Esophagus muscularis mucosa (tissue), 4 donors: ENCODE results near the gene BRI3BP. TPM values are rescaled to one million over a fixed set of nuclear protein-coding genes. Genes with fewer than 3 reads are reported as not detected.
"Not testable (repeated sequence)": the region's sequence is repeated elsewhere in the genome, so short reads cannot be mapped to it uniquely, and the experiment has no call there.

Experiments
- DNase-seq: peaks from one replicate; pipeline ENCODE4 v3.0.0-alpha.2; 2017; ENCODE audit errors: extremely low spot score
- H3K27ac ChIP-seq, 4 donors: fragments of 200-600 bp; sonication (generic); replicated peaks in 1 of 4; 1 replicate in 3 of 4; 2 replicates in 1 of 4; pipeline ENCODE4 v1.5.1; 2016 to 2019; ENCODE audit warnings: mild to moderate bottlenecking in 1 of 4
- H3K27me3 ChIP-seq, 4 donors: fragments of 200-600 bp; sonication (generic); one replicate each; pipeline versions ENCODE4 v1.5.1 to v1.6.0; 2016 to 2019
- H3K36me3 ChIP-seq, 4 donors: fragments of 200-600 bp; sonication (generic); one replicate each; pipeline ENCODE4 v1.5.1; 2016 to 2019
- H3K4me1 ChIP-seq, 4 donors: fragments of 200-600 bp; sonication (generic); one replicate each; pipeline ENCODE4 v1.5.1; 2016 to 2019
- H3K4me3 ChIP-seq, 4 donors: fragments of 200-600 bp; sonication (generic); 1 replicate in 2 of 4; 2 replicates in 2 of 4; pipeline ENCODE4 v1.5.1; 2016 to 2019; ENCODE audit warnings: mild to moderate bottlenecking in 4 of 4, moderate library complexity in 1 of 4
- H3K9me3 ChIP-seq, 4 donors: fragments of 200-600 bp; sonication (generic); 1 replicate in 3 of 4; 2 replicates in 1 of 4; pipeline ENCODE4 v1.5.1; 2016 to 2019
- CTCF ChIP-seq, 3 experiments: fragments of 200-600 bp in 2 of 3; fragments of 450-650 bp in 1 of 3; sonication (generic) in 2 of 3; IDR thresholded peaks; one replicate each; pipeline ENCODE4 v1.5.1; 2017 to 2019; ENCODE audit warnings: antibody characterized with exemption in 3 of 3, mild to moderate bottlenecking in 2 of 3, moderate library complexity in 1 of 3
- EP300 ChIP-seq: sonication (generic); formaldehyde crosslinking; IDR thresholded peaks from one replicate; pipeline ENCODE4 v1.6.1; 2017; ENCODE audit warnings: antibody characterized with exemption
- POLR2A ChIP-seq: fragments of 450-650 bp; IDR thresholded peaks from one replicate; pipeline ENCODE4 v1.6.1; 2017; ENCODE audit warnings: antibody characterized with exemption, moderate library complexity, mild to moderate bottlenecking, low read depth
- POLR2AphosphoS5 ChIP-seq, 2 donors: sonication (generic); formaldehyde crosslinking; IDR thresholded peaks; one replicate each; pipeline ENCODE4 v1.6.1; 2017; ENCODE audit warnings: antibody characterized with exemption in 2 of 2
- WGBS: methylation state at CpG from one replicate; pipeline ENCODE4 v1.1.5; 2018; 5-methylcytosine and 5-hydroxymethylcytosine counted together
- intact Hi-C: fragments of 100-400 bp; cut with DNase I; formaldehyde crosslinking; loops from one replicate; pipeline ENCODE4 v1.15.1; 2023
- total RNA-seq, 4 donors: library from RNA; depleted of rRNA; stranded (reverse); fragments of >200 nt; gene quantifications; one replicate each; pipeline versions ENCODE4 v1.1.0 to v1.2.1, GENCODE V29; 2016

BRI3BP gene
- total RNA-seq, 4 donors from 2014 or later, result 2.2 to 3.3 (median 2.5) TPM

- no peak overlapping the region for H3K27ac ChIP-seq
- TF ChIP-seq EP300, result no peak
- no peaks in the 10 kb centered on the region for H3K36me3 ChIP-seq
- no peaks in the 10 kb centered on the region for H3K27me3 ChIP-seq
- H3K9me3 ChIP-seq, result no peaks in the 10 kb centered on the region
- DNase-seq, result no peak
- no peak overlapping the region for H3K4me3 ChIP-seq
- no peaks in the 10 kb centered on the region for H3K4me1 ChIP-seq
- 85% methylated on average over 9 of the region's 9 CpGs for WGBS
- intact Hi-C loops, result no loop called here
Measured at GRCh38 chr12:125055591-125055990, 62.1 kb downstream of the BRI3BP start.

DNA sequence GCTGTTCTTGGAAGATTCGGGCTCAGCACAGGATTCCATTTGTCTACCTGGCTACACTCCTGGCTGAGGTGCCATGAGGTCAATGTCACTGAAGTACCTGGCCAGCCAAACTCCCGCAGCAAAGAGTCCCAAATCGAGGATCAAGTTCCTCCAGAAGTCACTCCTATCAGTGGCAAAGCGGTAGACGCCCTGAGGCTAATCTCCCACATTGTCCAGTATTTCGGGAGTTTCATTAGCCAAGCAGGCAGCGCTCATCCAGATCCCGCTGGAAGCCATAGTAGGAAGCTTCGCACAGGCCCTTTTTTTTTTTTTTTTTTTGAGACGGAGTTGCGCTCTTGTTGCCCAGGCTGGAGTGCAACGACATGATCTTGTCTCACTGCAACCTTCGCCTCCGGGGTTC lies 62.9 kb downstream of the BRI3BP start:
- no peaks in the 10 kb centered on the region for H3K4me1 ChIP-seq
- no peak overlapping the region for H3K4me3 ChIP-seq
- H3K9me3 ChIP-seq, result no peaks in the 10 kb centered on the region
- no peaks in the 10 kb centered on the region for H3K27me3 ChIP-seq
- TF ChIP-seq POLR2A, result no peak
- WGBS, result 87% methylated on average over 14 of the region's 14 CpGs
- intact Hi-C loops, result no loop called here
- no peak overlapping the region for H3K27ac ChIP-seq
- no peak for DNase-seq
- no peaks in the 10 kb centered on the region for H3K36me3 ChIP-seq

GRCh38 chr12:125057708-125058107 lies 64.3 kb downstream of the BRI3BP start:
- H3K9me3 ChIP-seq, result no peaks in the 10 kb centered on the region
- TF ChIP-seq EP300 (no peak), POLR2A (no peak), CTCF (IDR thresholded peaks at IDR 0.05) (no peak), POLR2AphosphoS5 (IDR thresholded peaks at IDR 0.05) (no peak)
- no peak overlapping the region for H3K4me3 ChIP-seq
- H3K4me1 ChIP-seq, result no peaks in the 10 kb centered on the region
- no peaks in the 10 kb centered on the region for H3K36me3 ChIP-seq
- no peak overlapping the region for H3K27ac ChIP-seq
- intact Hi-C loops, result no loop called here
- DNase-seq, result no peak
- 82% methylated on average over 5 of the region's 5 CpGs for WGBS
- no peaks in the 10 kb centered on the region for H3K27me3 ChIP-seq

- H3K9me3 ChIP-seq, result no peaks in the 10 kb centered on the region
- no peaks in the 10 kb centered on the region for H3K36me3 ChIP-seq
- peaks cover 6 to 19% (median 16%) of the 10 kb centered on the region in 4 donors for H3K4me1 ChIP-seq
- intact Hi-C loops, result loop anchor here (5.0 kb wide), 1 partner anchor 74 kb away; the partner anchor contains the start of gene DHX37
- no peak overlapping the region for H3K27ac ChIP-seq
- no peak for DNase-seq
- no peaks in the 10 kb centered on the region for H3K27me3 ChIP-seq
- no peak for TF ChIP-seq CTCF (IDR thresholded peaks at IDR 0.05)
- TF ChIP-seq EP300, result no peak
- WGBS, result 92% methylated on average over 3 of the region's 3 CpGs
- H3K4me3 ChIP-seq, result no peak overlapping the region
Measured at GRCh38 chr12:125061229-125061628, 67.8 kb downstream of the BRI3BP start.

DNA sequence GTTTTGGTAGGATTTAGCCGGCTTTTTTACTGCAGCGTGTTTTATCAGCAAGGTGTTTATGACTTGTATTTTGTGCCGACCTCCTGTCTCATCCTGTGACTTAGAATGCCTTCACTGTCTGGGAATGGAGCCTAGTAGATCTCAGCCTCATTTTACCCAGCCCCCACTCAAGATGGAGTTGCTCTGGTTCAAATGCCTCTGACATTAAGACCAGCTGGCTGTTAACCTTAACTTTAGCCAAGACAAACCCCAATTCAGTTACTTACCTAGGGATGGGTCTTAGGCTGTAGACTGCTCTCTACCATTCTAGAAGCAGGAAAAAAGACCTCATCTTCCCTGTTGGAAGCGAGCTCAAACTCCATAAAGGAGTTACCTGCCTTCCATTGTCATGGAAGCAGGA lies 70.1 kb downstream of the BRI3BP start:
- not testable (repeated sequence) for H3K27me3 ChIP-seq, DNase-seq, H3K36me3 ChIP-seq, H3K27ac ChIP-seq, H3K4me3 ChIP-seq, H3K9me3 ChIP-seq
- intact Hi-C loops, result loop anchor here (5.0 kb wide), 1 partner anchor 76 kb away; the partner anchor contains the start of gene DHX37
- WGBS, result 84% methylated on average over 4 of the region's 4 CpGs
- H3K4me1 ChIP-seq, result peaks cover 6 to 32% (median 28%) of the 10 kb centered on the region in 4 donors

DNA sequence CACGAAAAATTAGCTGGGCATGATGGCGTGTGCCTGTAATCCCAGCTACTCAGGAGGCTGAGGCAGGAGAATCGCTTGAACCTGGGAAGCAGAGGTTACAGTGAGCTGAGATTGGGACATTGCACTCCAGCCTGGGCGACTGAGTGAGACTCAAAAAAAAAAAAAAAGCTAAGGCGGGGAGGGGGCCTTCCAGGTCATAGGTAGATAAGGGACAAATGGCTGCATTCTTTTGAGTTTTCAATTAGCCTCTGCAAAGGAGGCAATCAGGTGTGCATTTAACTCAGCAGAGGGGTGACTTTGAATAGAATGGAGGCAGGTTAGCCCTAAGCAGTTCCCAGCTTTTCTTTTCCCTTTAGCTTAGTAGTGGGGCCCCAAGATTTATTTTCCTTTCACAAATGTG lies 71.0 kb downstream of the BRI3BP start:
- WGBS, result 58% methylated on average over 5 of the region's 5 CpGs
- intact Hi-C loops, result loop anchor here (5.0 kb wide), 1 partner anchor 77 kb away; the partner anchor contains the start of gene DHX37
- Histone ChIP-seq H3K36me3 (peaks cover 0 to 9% (median 2%) of the 10 kb centered on the region in 4 donors), H3K4me1 (peaks cover 11 to 34% (median 28%) of the 10 kb centered on the region in 4 donors), H3K27me3 (no peaks in the 10 kb centered on the region), H3K9me3 (no peaks in the 10 kb centered on the region), H3K27ac (no peak overlapping the region), H3K4me3 (peak overlapping the region; percentile 75 to 93 (median 87))
- TF ChIP-seq POLR2A, result no peak
- TF ChIP-seq POLR2AphosphoS5 (IDR thresholded peaks at IDR 0.05), result no peak
- DNase-seq, result no peak
